T-helper 2 cell (primary cell): Measurements from ENCODE around the gene RIPOR3.
"Not testable (repeated sequence)": the region's sequence is repeated elsewhere in the genome, so short reads cannot be mapped to it uniquely, and the experiment has no call there.

ENCODE experiments used
- DNase-seq, 5 experiments: peaks; one replicate each; pipeline versions ENCODE4 v3.0.0 to v3.0.0-alpha.2; 2012 to 2022

The RIPOR3 gene

DNA sequence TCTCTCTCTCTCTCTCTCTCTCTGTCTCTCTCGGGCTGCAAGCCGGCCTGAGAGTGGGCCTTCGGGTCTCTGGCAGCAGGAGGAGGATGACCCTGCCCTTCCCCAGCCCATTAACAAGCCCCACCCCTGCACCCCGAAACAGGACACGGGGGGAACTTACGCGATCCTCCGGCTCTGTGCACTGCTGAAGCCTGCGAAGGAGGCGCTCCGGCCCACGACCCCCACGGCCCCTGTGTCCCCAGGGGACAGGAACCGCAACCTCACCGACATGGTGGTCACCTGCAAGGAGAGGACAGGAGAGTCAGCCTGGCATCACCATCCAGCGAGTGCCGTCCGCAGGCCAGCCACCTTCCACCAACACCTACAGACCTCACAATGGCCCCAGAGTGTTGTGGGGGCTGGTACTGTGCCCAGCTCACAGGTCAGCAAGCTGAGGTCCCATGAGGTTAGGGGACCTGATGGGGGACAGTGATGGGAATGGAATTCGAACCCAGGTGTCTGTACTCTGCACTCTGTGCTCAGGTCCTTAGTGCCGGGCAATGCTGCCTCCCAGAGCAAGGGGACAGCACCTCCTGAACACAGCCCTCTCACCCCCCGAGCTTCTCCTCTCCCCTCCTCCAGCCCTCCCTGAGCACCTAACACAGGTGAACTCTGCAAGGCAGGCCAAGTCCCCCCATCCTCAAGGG is 60.6 kb downstream of the RIPOR3 start:
- DNase-seq: no peak

DNA sequence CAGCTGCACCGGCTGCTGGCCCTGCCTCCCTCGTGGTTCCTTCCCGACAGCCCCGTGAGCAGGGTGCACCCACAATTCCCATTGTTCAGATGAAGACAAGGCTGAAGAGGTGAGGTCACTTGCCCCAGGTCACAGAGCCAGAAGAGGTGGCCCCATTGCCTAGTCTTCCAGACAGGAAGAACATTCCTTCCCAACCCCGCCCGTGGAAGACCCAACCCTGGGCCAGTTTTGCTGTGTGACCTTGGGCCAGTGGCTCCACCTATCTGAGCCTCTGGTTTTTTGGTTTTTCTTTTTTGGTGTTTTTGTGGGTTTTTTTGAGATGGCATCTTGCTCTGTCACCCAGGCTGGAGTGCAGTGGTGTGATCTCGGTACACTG is 61.7 kb downstream of the RIPOR3 start:
- DNase-seq: no peak

DNA sequence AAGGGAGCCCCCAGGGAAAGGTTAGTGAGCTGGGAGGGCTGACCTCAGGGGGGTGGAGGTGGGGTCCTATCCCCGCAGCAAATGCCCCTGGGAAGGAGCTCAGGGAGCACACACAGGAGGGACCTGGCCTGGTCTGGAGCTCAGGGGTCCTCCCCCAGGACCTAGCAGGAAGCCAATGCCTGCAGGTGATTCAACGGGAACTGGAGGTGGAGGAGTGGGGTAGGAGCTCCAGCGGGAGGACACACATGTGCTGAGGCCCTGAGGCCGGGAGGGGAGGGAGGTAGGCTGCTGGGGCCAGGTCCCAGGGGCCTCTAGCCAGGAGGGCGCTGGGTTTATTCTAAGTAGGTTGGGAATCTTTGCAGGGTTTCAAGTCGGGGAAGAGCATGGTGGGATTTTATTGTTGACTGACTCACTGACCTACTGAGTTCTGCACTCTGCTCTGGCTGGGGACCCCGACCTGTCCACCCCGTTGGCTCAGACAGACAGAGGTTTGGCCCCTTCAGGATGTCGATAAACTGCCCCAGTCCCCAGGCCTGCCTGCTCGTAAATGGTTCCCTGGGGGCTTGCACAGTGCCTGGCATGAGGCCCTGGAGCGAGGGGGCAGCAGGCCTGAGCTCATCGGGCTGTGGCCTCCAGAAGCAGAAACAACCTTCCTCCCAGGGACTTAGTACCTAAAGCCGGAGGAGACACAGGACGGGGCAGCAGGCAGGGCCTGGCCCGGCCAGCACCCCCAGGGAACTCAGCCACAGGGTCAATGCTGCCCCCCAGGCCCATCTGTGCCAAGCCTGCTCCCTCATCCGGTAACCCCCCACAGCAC is 62.3 kb downstream of the RIPOR3 start:
- DNase-seq: no peak

DNA sequence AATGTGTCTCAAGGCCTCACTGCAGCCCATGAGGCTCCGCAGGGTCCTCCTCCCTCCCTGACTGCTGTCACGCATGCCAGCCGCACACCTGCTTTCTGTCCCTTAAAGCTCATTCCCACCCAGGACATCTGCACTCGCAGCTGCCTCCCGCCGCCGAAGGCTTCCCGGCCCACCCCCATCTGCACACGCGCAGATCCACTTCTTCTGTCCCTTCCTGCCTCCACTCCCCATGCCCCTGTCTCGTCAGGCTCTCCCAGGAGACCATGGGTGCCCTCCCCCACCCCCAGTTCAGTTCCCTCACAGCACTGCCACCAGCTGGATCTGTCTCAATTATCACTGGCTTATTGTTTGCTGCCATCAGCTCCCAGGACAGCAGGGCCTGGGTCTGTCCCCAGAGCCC is 63.0 kb downstream of the RIPOR3 start:
- no peak for DNase-seq

DNA sequence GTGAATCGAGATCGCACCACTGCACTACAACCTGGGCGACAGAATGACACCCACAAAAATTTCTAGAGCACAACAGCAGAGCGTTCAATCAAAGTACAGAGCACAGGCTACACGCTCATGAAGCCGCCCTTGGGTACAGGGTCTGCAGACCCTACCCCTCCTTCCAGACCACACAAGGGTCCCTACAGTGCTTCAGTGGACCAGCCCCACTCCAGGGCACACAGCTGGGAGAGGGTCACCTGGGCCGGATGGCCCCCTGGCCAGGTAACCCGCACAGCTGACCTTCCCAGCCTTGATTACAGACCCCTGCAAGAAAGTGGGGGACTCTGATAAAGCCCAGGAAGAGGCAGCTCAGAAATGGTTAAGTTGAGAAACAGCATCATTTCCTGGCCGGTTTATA is 63.6 kb downstream of the RIPOR3 start:
- no peak for DNase-seq

DNA sequence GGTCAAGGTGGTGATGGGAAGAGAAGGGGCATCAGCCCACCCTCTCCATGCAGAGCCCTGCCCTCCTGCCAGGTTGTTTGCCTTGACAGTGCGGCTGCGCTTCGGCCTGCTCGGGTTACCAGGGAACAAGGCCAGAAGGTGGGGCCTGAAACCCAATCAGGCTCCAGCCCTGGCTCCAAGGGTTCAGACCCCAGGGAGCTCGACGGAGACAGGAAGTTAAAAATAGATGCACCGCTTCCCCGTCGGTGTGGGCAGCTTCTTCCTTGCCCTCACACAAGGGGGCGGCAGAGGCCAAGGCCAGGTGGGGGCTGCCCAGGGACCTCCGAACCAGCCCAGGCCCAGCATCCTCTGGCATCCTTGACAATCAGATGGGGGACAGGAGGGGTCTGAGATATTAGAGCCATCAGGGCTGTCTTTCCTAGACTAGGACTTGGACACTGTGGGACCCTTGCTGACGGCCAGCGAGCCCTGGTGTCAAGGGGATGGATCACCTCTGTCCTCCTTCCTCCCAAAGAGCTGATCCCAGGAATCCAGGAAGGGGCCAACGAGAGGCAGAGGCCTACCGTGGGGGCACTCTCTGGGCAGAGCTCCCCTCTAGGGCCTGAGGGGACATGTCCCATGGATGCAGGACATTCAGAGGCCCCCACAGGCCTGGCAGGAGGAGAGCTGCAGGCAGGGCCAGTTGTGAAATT is 65.2 kb downstream of the RIPOR3 start:
- DNase-seq: peak in 1 of 5 experiments; percentile 15

DNA sequence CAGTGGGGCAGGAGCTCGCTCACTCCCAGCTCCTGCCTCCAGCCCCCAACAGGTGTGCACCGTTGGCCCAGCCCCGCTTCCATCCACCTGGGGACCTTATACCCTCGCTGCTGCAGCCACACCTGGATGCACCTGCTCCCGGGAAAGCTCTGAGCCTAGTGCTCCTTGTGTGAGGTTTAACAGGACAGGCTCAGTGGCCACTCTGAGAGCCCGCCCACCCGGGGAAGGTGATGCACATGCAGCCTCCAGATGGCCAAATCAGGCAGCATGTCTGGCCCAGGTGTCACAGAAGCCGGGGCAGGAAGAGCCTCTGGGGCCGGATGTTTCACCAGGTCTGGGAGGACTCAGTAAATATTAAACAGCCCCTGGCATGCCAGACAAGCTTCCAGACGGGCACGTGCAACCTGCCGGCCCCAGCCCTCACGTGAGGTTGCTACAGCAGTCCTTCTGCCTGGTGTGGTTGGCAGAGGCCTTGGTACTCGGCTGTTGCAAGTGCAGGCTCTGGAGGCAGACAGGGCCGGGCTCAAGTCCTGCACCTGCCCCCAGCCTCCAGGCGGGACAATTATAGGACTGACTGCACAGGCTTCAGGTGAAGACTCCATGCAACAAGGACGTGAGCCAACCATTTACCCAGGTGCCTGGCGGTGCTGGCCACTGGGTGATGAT is 66.9 kb downstream of the RIPOR3 start:
- no peak for DNase-seq

DNA sequence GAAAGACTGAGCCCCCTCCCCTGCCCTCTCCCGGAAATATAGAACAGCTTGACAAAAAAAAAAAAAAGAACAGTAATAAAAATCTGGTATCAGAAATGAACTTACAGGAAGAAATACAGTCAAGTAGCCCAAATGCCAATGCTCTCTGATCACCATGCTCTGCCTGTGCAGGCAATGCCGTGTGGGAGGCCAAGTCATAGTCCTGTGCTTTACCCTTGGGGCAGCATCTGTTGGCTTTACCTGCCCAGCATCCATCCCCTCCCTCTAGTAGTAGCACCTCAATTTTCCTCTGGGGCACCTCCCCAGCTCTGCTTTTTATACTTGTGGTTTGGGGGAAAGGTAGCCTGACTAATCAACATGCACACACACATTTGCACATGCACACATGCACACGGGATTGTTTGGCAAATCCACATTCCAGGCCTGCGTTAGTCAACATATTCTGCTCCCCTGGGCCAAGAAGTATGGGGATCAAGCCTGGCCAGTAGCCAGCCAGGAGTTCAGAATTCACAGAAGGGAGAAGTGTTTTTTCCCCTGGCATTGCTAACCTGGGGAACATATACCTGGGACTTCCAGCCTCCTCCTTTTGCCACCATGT is 70.2 kb downstream of the RIPOR3 start:
- no peak for DNase-seq

DNA sequence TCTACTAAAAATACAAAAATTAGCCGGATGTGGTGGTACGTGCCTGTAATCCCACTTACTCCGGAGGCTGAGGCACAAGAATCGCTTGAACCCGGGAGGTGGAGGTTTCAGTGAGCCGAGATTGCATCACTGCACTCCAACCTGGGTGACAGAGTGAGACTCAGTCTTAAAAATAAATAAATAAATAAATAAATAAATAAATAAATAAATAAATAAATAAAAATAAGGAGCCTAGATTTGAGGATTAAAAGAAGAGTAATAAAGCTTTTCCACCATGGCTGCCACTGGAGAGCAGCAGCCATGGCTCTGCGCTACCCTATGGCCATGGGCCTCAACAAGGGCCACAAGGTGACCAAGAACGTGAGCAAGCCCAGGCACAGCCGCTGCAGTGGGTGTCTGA is 70.9 kb downstream of the RIPOR3 start:
- not testable (repeated sequence) for DNase-seq

DNA sequence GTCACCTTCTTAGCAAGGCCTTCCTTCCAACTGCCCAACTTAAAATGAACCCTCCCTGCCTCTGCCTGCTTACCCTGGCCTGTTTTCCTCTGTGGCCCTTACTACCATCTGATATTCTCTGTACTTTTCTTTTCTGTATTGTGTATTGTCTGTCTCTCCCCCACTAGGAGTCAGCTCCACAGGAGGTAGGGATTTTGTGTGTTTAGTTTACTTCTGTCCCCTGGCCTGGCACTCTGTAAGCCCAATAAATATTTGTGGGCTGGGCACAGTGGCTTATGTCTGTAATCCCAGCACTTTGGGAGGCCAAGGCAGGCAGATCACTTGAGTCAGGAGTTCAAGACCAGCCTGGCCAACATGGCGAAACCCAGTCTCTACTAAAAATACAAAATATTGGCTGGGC is 72.8 kb downstream of the RIPOR3 start:
- DNase-seq: no peak

DNA sequence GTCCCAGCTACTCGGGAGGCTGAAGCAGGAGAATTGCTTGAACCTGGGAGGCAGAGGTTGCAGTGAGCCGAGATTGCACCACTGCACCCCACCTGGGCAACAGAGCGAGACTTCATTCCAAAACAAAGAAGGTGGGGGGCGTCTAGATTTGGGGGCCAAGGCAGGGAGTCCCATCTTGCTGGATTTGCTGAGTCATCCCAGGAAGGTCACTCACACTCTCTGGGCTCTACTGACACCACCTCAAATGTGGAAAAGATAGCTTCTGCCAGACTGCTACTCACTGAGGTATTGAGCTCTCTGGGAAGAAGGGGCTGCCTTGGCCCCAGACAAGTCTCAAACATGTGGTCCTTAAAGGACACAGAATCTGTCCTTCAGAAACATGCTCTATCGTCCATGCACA is 74.3 kb downstream of the RIPOR3 start:
- DNase-seq: no peak

DNA sequence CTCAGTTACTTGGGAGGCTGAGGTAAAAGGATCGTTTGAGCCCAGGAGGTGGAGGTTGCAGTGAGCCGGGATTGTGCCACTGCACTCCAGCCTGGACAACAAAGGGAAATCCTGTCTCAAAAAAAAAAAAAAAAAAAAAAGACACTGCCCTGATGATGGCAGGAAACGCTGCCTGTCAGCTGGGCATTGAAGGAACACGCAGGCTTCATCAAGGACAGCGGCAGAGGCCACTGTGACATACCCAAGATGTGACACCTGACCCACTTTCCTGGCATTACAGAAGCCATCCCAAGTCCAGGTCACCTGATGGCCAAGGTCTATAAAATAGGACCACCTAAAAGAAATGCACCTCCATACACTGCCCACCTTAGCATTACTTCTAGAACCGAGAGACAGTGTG is 75.9 kb downstream of the RIPOR3 start:
- no peak for DNase-seq

DNA sequence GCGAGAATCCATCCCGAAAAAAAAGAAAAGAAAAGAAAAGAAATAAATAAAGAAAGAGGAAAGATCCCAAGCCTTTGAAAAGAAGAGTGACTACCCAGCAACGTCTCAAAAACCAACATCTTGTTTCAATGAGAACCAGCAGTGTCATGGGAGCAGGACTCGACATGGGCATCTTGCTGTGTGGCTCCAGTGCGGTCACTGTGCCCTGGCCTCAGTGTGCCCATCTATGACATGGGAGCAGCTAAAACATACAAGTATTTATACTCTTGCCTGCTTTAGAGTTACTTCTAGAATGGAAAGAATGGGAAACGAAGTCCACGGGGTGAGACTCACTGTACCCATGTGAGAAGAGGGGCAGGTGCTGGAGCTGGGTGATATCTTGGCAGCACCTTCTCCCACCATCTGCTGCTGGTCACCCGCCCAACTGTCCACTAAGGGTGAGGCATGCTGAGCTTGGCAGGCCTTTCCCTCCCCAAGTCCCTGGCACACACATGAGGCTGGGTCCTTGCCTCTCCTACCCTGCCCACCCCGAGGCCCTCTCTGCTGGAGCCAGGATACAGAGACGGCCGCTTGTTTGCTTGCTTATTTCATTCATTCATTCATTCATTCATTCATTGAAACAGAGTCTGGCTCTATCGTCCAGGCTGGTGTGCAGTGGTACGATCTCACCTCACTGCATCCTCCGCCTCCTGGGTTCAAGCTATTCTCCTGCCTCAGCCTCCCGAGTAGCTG is 77.7 kb downstream of the RIPOR3 start:
- no peak for DNase-seq

DNA sequence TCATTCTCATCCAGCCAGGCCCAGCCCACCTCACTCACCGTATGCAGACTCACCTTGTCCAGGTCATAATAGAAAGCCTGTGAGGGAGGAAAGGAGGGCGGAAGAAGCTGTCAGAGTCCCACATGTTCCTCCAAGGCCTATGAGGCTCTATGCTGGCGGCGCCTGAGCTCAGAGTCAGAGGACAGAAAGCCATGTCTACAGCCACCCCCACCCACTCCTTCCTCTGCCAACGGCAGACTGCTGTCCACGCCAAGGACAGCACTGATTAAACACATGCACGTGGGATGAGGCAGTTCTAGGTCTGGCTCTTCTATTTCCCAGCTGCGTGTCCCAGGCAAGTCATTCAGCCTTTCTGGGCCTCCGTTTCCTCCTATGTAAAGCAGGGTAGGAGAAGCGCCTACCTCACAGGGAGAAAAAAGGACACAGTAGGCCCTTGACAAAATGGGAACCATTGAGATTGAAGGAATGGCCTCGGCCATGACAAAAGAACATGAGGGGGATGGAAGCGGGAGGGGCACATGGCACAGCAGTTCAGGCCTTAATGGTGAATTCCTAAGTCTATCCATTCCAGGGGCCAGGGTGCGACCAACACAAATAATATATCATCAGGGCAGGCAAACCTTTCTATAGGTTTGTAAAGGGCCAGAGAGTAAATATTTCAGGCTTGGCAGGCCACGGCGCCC is 80.1 kb downstream of the RIPOR3 start:
- DNase-seq: no peak

DNA sequence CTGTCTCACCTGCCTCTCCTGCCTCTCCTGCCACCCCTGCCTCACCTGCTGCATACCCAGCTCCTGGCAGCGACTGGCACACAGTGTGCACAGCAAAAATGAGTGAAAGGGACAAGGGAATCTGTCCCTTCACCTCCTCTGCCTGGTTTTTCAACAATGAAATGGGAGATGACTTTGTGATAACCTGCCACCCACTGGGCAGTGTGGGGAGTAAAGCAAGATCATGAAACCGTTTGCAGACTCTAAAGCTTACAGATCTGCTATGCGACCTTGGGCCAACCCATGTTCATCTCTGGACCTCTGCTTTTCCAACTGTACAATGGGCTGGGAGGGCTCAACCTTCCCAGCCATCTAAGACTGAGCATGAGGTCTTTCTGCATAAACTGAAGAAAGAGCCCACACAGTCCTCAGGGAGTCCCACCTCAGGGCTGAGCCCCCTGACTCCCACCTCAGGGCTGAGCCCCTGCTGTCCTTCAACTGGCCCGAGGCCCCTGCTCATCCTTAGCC is 81.1 kb downstream of the RIPOR3 start:
- no peak for DNase-seq

DNA sequence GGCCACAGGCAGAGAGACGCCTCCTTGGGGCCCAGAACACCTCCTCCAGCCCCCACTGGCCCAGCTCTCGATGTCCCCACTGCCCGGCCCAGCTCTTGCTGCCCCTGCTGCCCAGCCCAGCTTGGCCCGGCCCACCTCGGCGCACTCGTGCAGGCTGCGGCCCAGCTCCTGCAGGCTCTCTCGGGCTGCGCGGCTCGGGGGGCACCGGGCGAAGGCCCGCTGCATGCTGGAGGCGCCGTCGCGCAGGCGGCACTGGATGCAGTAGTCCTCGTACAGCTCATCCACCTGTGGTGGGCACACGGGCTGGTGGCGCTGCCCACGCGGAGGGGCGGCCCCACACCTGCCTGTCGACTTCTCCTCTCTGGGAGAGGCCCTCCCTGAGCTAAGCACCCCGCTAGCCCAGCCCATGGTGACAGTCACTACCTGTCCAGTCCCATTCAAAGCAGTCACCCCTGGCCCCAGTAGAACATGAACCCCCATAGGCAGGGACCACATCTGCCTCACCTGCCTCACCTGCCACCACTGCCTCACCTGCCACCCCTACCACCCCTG is 81.8 kb downstream of the RIPOR3 start:
- no peak for DNase-seq

DNA sequence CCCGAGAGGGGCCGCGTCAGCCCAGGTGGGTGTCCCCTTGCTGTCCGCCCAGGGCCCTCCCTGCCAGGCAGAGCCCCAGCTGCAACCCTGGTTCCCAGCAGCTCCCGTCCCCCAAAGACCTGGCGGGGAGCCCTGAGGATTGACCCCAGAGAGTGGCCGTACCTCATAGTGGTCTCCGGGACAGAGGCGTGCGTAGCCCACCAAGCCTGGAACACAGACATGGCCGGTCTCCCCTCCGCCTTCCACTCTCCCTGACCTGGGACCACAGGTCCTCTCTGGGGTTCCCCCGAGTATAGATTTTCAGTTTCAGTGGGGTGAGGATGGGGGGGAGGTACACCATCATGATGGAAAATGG is 82.6 kb downstream of the RIPOR3 start:
- DNase-seq: no peak

DNA sequence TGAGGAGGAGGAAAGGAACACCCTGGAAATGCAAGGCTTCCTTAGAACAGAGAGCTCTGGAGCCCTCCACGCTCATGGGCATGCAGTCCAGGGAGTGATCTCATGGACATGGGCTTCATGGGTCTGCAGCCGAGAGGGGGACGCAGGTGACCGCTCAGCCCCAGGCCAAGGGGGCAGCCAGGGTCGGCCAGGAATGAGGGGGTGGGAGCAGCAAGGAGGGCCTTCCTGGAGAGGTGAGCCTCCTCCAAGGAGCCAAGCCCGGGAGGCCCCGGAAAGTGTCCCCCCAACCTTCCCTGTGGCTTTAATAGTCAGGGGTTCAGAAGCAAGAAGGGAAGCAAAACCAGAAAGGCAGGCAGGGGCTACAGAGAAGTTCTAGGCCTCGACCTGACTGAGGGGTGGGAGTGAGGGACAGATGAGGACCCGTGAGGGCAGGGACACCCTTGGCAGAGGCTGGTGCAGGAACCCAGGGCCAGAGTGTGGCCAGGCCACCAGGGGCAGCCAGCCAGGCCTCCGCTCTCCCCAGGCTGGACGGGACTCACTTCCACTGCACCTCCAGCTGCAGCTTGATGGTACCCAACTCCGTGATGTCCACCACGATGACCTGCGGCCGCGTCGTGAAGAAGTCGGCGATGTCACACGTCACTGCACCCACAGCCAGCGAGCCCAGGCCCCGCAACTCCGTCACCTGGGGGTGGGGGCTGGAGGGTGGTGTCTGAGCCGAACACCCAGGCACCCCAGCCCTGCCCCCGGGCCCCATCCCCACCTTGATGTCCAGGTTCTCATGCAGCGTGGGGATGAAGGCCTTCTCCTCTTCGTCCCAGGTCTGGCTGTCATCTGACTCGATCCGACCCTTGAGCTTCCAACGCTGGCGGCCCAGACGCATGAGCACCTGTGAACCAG is 83.2 kb downstream of the RIPOR3 start:
- no peak for DNase-seq

DNA sequence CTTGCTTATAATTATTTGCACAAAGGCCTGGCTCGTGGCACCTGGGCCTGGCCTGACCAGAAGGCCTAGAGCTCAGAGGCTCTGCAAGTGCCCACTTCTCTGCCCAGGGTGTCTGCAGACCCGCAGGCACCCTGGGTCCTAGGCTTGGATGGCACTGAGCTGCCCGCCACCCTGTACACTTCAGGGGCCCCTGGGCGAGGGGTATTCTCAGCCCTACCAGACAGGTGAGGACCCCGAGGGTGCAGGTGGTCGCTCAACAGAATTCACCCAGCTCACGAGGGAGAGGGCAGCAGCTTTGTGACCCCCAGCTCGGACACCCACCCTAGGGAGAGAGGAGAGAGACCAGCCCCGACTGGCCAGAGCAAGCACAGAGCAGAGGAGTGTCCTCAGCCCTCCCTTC is 83.9 kb downstream of the RIPOR3 start:
- DNase-seq: no peak

DNA sequence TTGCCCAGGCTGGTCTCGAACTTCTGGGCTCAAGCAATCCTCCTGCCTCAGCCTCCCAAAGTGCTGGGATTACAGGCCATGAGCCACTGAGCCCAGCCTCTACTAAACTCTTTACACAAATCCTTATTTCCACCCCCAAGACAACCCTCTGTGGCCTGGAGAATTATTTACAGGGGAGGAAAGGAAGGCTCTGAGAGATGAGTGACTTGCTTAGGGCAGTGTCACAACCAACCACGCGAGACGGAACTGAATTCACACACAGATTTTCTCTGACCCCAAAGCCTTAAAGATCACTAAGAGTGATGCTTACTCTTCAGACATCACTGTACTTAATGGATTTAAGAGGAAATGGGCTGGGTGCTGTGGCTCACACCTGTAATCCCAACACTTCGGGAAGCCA is 86.2 kb downstream of the RIPOR3 start:
- no peak for DNase-seq
